Gastrocnemius medialis (tissue), 4 donors: ENCODE results near the gene LRMDA. TPM values are rescaled to one million over a fixed set of nuclear protein-coding genes. Genes with fewer than 3 reads are reported as not detected.

Experiments
- ATAC-seq, 2 donors: fragments of 150-250 bp; one replicate each; pipeline ENCODE4 v1.9.1; 2016
- DNase-seq, 2 donors: peaks; one replicate each; pipeline ENCODE4 v3.0.0-alpha.2; 2019
- H3K27ac ChIP-seq, 4 donors: fragments of 200-600 bp; sonication (generic); 1 replicate in 1 of 4; 2 replicates in 3 of 4; pipeline ENCODE4 v1.5.1; 2016 to 2018; ENCODE audit warnings: mild to moderate bottlenecking in 2 of 4, moderate library complexity in 1 of 4
- H3K27me3 ChIP-seq, 3 donors: fragments of 200-600 bp; sonication (generic) in 2 of 3; 1 replicate in 1 of 3; 2 replicates in 2 of 3; pipeline versions ENCODE4 v1.5.1 to v1.6.0; 2016 to 2019; ENCODE audit warnings: mild to moderate bottlenecking in 1 of 3, moderate library complexity in 1 of 3
- H3K36me3 ChIP-seq, 2 donors: fragments of 200-600 bp; sonication (generic) in 1 of 2; one replicate each; pipeline ENCODE4 v1.5.1; 2017 to 2018
- H3K4me1 ChIP-seq, 2 donors: fragments of 200-600 bp; sonication (generic) in 1 of 2; one replicate each; pipeline ENCODE4 v1.5.1; 2016 to 2017; ENCODE audit warnings: mild to moderate bottlenecking in 2 of 2
- H3K4me3 ChIP-seq, 4 donors: fragments of 200-600 bp; sonication (generic) in 3 of 4; 1 replicate in 1 of 4; 2 replicates in 3 of 4; pipeline ENCODE4 v1.5.1; 2016 to 2019; ENCODE audit warnings: mild to moderate bottlenecking in 2 of 4
- H3K9me3 ChIP-seq, 3 donors: fragments of 200-600 bp; sonication (generic) in 2 of 3; 1 replicate in 1 of 3; 2 replicates in 2 of 3; pipeline ENCODE4 v1.5.1; 2016 to 2019
- CTCF ChIP-seq, 5 experiments: fragments of 450-650 bp in 3 of 5; fragments of 200-600 bp in 2 of 5; sonication (generic) in 2 of 5; IDR thresholded peaks in 4 of 5; conservative IDR thresholded peaks in 1 of 5; 1 replicate in 4 of 5; 2 replicates in 1 of 5; pipeline ENCODE4 v1.5.1; 2016 to 2019; ENCODE audit warnings: antibody characterized with exemption in 5 of 5, mild to moderate bottlenecking in 3 of 5, moderate library complexity in 3 of 5
- POLR2A ChIP-seq, 2 donors: fragments of 450-650 bp; IDR thresholded peaks; one replicate each; pipeline ENCODE4 v1.6.1; 2017; ENCODE audit warnings: antibody characterized with exemption in 2 of 2, mild to moderate bottlenecking in 2 of 2, moderate library complexity in 2 of 2
- in situ Hi-C, 4 donors: fragments of 200-750 bp; cut with MboI; loops; one replicate each; pipeline versions ENCODE4 v1.15.0 to v1.8.0; 2017; ENCODE audit warnings: low sequenced_read_pairs in 4 of 4
- intact Hi-C: fragments of 100-400 bp; cut with DNase I; formaldehyde crosslinking; loops from one replicate; pipeline ENCODE4 v1.15.1; 2023; ENCODE audit warnings: low total_unique reads
- total RNA-seq, 4 donors: library from RNA; depleted of rRNA; stranded (reverse); fragments of >200 nt; gene quantifications; one replicate each; pipeline versions ENCODE4 v1.1.0 to v1.2.3, GENCODE V29; 2016

The LRMDA gene
- total RNA-seq, 4 donors from 2014 or later, result 0.80 to 4.5 (median 1.4) TPM

GRCh38 chr10:75870039-75870645 is 438.7 kb downstream of the LRMDA start:
- intact Hi-C loops (no loop called here), in situ Hi-C loops (no loop called here)
- TF ChIP-seq CTCF (IDR thresholded peaks at IDR 0.05 in 4 of 5, conservative IDR thresholded peaks at IDR 0.05 in 1 of 5) (no peak), POLR2A (IDR thresholded peaks at IDR 0.05) (no peak)
- Histone ChIP-seq H3K27ac (no peak overlapping the region), H3K27me3 (no peaks in the 10 kb centered on the region), H3K4me1 (no peaks in the 10 kb centered on the region), H3K36me3 (no peaks in the 10 kb centered on the region), H3K9me3 (no peaks in the 10 kb centered on the region), H3K4me3 (no peak overlapping the region)
- no peak for ATAC-seq
- no peak for DNase-seq

GRCh38 chr10:75875740-75876139 is 444.3 kb downstream of the LRMDA start:
- H3K9me3 ChIP-seq, result no peaks in the 10 kb centered on the region
- intact Hi-C loops, result no loop called here

GRCh38 chr10:75876710-75877109 is 445.3 kb downstream of the LRMDA start:
- ATAC-seq (no peak), DNase-seq (no peak)
- intact Hi-C loops (no loop called here), in situ Hi-C loops (no loop called here)
- TF ChIP-seq CTCF (IDR thresholded peaks at IDR 0.05 in 4 of 5, conservative IDR thresholded peaks at IDR 0.05 in 1 of 5) (no peak), POLR2A (IDR thresholded peaks at IDR 0.05) (no peak)
- H3K27me3 ChIP-seq, result no peaks in the 10 kb centered on the region
- no peak overlapping the region for H3K27ac ChIP-seq
- H3K4me1 ChIP-seq, result no peaks in the 10 kb centered on the region
- no peaks in the 10 kb centered on the region for H3K36me3 ChIP-seq
- H3K4me3 ChIP-seq, result no peak overlapping the region
- H3K9me3 ChIP-seq, result no peaks in the 10 kb centered on the region

More at GRCh38 chr10:75875740-75876139, 444.3 kb downstream of the LRMDA start:
- no peaks in the 10 kb centered on the region for H3K4me1 ChIP-seq
- no peak for ATAC-seq
- no peak for TF ChIP-seq CTCF (IDR thresholded peaks at IDR 0.05 in 4 of 5, conservative IDR thresholded peaks at IDR 0.05 in 1 of 5)
- TF ChIP-seq POLR2A (IDR thresholded peaks at IDR 0.05), result no peak
- H3K36me3 ChIP-seq, result no peaks in the 10 kb centered on the region
- no peak overlapping the region for H3K27ac ChIP-seq
- H3K27me3 ChIP-seq, result no peaks in the 10 kb centered on the region
- in situ Hi-C loops, result no loop called here
- no peak for DNase-seq
- H3K4me3 ChIP-seq, result no peak overlapping the region

GRCh38 chr10:75877877-75878276 is 446.5 kb downstream of the LRMDA start:
- in situ Hi-C loops, result no loop called here
- H3K27ac ChIP-seq, result no peak overlapping the region

More at GRCh38 chr10:75877877-75878276, 446.5 kb downstream of the LRMDA start:
- intact Hi-C loops, result no loop called here
- DNase-seq (no peak), ATAC-seq (no peak)
- H3K27me3 ChIP-seq, result no peaks in the 10 kb centered on the region
- H3K4me3 ChIP-seq, result no peak overlapping the region
- H3K36me3 ChIP-seq, result no peaks in the 10 kb centered on the region
- no peak for TF ChIP-seq CTCF (IDR thresholded peaks at IDR 0.05 in 4 of 5, conservative IDR thresholded peaks at IDR 0.05 in 1 of 5)
- TF ChIP-seq POLR2A (IDR thresholded peaks at IDR 0.05), result no peak
- no peaks in the 10 kb centered on the region for H3K9me3 ChIP-seq
- H3K4me1 ChIP-seq, result no peaks in the 10 kb centered on the region
